SK-N-SH (cell line): ENCODE data around the gene ADAMTS2. TPM values are rescaled to one million over a fixed set of nuclear protein-coding genes. Genes with fewer than 3 reads are reported as not detected.

ENCODE experiments used
- CTCF ChIA-PET: fragments of 300-600, 350-600 bp; formaldehyde crosslinking; extraction: SDS; loops from one replicate; lab custom pipeline; 2021; lab: Yijun Ruan, JAX
- POLR2A ChIA-PET: fragments of 350-600 bp; sonication (Branson Sonifier 250); formaldehyde crosslinking; extraction: SDS; loops from one replicate; lab custom pipeline; 2020; ENCODE audit warnings: antibody characterized with exemption, inconsistent platforms; lab: Yijun Ruan, JAX
- DNase-seq: peaks from one replicate; pipeline ENCODE4 v3.0.0; 2012
- H2AFZ ChIP-seq: fragments of 200-600 bp; sonication (generic); 2 replicates; pipeline ENCODE4 v1.8.1; 2016; ENCODE audit warnings: antibody characterized with exemption, mild to moderate bottlenecking, low read depth
- H3F3A ChIP-seq: fragments of 200-600 bp; sonication (generic); replicated peaks from 2 replicates; pipeline ENCODE3; 2016; ENCODE audit warnings: antibody characterized with exemption, mild to moderate bottlenecking; ENCODE audit not compliant: insufficient read depth
- H3K27ac ChIP-seq, 2 experiments: fragments of 200-500 bp in 1 of 2; fragments of 200-600 bp in 1 of 2; sonication (Bioruptor generic) in 1 of 2; sonication (generic), shearing (Covaris generic) in 1 of 2; 2 replicates each; pipeline versions ENCODE4 v1.5.1 to v1.6.1; 2014 to 2016; ENCODE audit warnings: low read depth in 2 of 2, inconsistent platforms in 1 of 2, low read length in 1 of 2, mild to moderate bottlenecking in 1 of 2, mixed read lengths in 1 of 2
- H3K27me3 ChIP-seq: fragments of 200-600 bp; sonication (generic), shearing (Covaris generic); 2 replicates; pipeline ENCODE4 v1.6.1; 2016; ENCODE audit warnings: mixed run types; ENCODE audit not compliant: insufficient read depth
- H3K36me3 ChIP-seq, 2 experiments: fragments of 200-500 bp in 1 of 2; fragments of 200-600 bp in 1 of 2; sonication (Bioruptor generic) in 1 of 2; sonication (generic) in 1 of 2; replicated peaks in 1 of 2; 2 replicates each; pipeline versions ENCODE3 to v1.5.1; 2014 to 2016; ENCODE audit warnings: low read length in 1 of 2, mild to moderate bottlenecking in 1 of 2; ENCODE audit not compliant: insufficient read depth in 2 of 2, control insufficient read depth in 1 of 2
- H3K4me1 ChIP-seq, 2 experiments: fragments of 200-500 bp in 1 of 2; fragments of 200-600 bp in 1 of 2; sonication (Bioruptor generic) in 1 of 2; sonication (generic), shearing (Covaris generic) in 1 of 2; 2 replicates each; pipeline versions ENCODE4 v1.5.1 to v1.6.1; 2014 to 2016; ENCODE audit warnings: low read depth in 1 of 2, low read length in 1 of 2, mixed run types in 1 of 2; ENCODE audit not compliant: insufficient read depth in 2 of 2, control insufficient read depth in 1 of 2
- H3K4me2 ChIP-seq: fragments of 200-600 bp; sonication (generic), shearing (Covaris generic); 2 replicates; pipeline ENCODE4 v1.6.1; 2017; ENCODE audit warnings: mixed run types
- H3K4me3 ChIP-seq, 2 experiments: fragments of 200-500 bp in 1 of 2; fragments of 200-600 bp in 1 of 2; sonication (Bioruptor generic) in 1 of 2; sonication (generic), shearing (Covaris generic) in 1 of 2; 2 replicates each; pipeline versions ENCODE4 v1.5.1 to v1.8.1; 2014 to 2016; ENCODE audit warnings: low read depth in 2 of 2, inconsistent platforms in 1 of 2, low read length in 1 of 2, mild to moderate bottlenecking in 1 of 2, mixed read lengths in 1 of 2, moderate library complexity in 1 of 2
- H3K79me2 ChIP-seq: fragments of 200-600 bp; sonication (generic); 2 replicates; pipeline ENCODE4 v1.8.1; 2017; ENCODE audit warnings: mild to moderate bottlenecking; ENCODE audit not compliant: insufficient read depth
- H3K9ac ChIP-seq: fragments of 200-600 bp; sonication (generic); 2 replicates; pipeline ENCODE4 v1.6.1; 2017; ENCODE audit warnings: mixed run types
- H3K9me2 ChIP-seq: fragments of 200-600 bp; sonication (generic); 2 replicates; pipeline ENCODE4 v1.6.1; 2017; ENCODE audit warnings: mixed run types
- H3K9me3 ChIP-seq: fragments of 200-600 bp; sonication (generic); 2 replicates; pipeline ENCODE4 v1.6.1; 2017; ENCODE audit warnings: mixed run types, mild to moderate bottlenecking, moderate library complexity
- H4K20me1 ChIP-seq: fragments of 200-600 bp; sonication (generic); 2 replicates; pipeline ENCODE4 v1.6.1; 2017; ENCODE audit warnings: mild to moderate bottlenecking, mixed run types; ENCODE audit not compliant: insufficient read depth
- CHD2 ChIP-seq: fragments of 150-350 bp; IDR thresholded peaks from 2 replicates; pipeline ENCODE4 v1.6.1; 2018; ENCODE audit warnings: low read length; ENCODE audit not compliant: partially characterized antibody
- ELF1 ChIP-seq: IDR thresholded peaks from 2 replicates; pipeline ENCODE4 v1.4.0; 2012
- GATA2 ChIP-seq: sonication (generic); formaldehyde crosslinking; IDR thresholded peaks from 2 replicates; pipeline ENCODE4 v1.5.0; 2020; ENCODE audit warnings: mild to moderate bottlenecking, missing genetic modification reagents
- JUND ChIP-seq: IDR thresholded peaks from 2 replicates; pipeline ENCODE4 v1.4.0; 2012
- NFIC ChIP-seq: IDR thresholded peaks from 2 replicates; pipeline ENCODE4 v1.4.0; 2012; ENCODE audit warnings: borderline replicate concordance
- NRF1 ChIP-seq: IDR thresholded peaks from 2 replicates; pipeline ENCODE4 v1.6.1; 2012; ENCODE audit warnings: low read depth, mild to moderate bottlenecking, low read length
- PBX3 ChIP-seq: IDR thresholded peaks from 2 replicates; pipeline ENCODE4; 2012
- POLR2AphosphoS5 ChIP-seq: IDR thresholded peaks from 2 replicates; pipeline ENCODE4 v1.6.1; 2012; ENCODE audit warnings: low read depth, low read length
- RCOR1 ChIP-seq: fragments of 150-350 bp; IDR thresholded peaks from 2 replicates; pipeline ENCODE4 v1.6.1; 2017; ENCODE audit warnings: antibody characterized with exemption, low read length
- SIN3A ChIP-seq: IDR thresholded peaks from 2 replicates; pipeline ENCODE4 v1.6.1; 2012; ENCODE audit warnings: low read depth, mild to moderate bottlenecking, low read length, moderate library complexity, borderline replicate concordance
- SMC3 ChIP-seq: IDR thresholded peaks from 2 replicates; pipeline ENCODE4 v1.6.1; 2012; ENCODE audit warnings: low read depth, low read length, improper control_type of control experiment
- TAF1 ChIP-seq: IDR thresholded peaks from 2 replicates; pipeline ENCODE4 v1.6.1; 2012; ENCODE audit warnings: low read depth, mild to moderate bottlenecking, low read length, moderate library complexity, borderline replicate concordance
- WGBS: methylation state at CpG from one replicate; pipeline ENCODE4 v1.1.6; 2017; ENCODE audit warnings: low lambda C conversion rate; 5-methylcytosine and 5-hydroxymethylcytosine counted together
- polyA plus RNA-seq, 3 experiments: library from polyadenylated mRNA; depleted of rRNA; stranded (reverse); fragments of >200 nt; gene quantifications; 2 replicates each; pipeline ENCODE4 v1.2.3, GENCODE V29; 2012

ADAMTS2 gene
- polyA plus RNA-seq, 1 of the 3 experiments (the other 2 are of a cell fraction): 0.12 TPM

- ChIA-PET POLR2A (no interaction called here), CTCF (interaction anchor here (1.0 to 2.4 kb wide), 3 partner anchors 34 to 266 kb away, joined by 3 to 7 read pairs (median 5); no protein-coding TSS in a partner anchor)
- no peaks in the 10 kb centered on the region for H3K36me3 ChIP-seq
- no peak overlapping the region for H3K4me3 ChIP-seq
- 53% methylated on average over 17 of the region's 17 CpGs for WGBS
- no peak overlapping the region for H3K9ac ChIP-seq
- no peak for TF ChIP-seq TAF1
- no peak for TF ChIP-seq POLR2AphosphoS5
- TF ChIP-seq PBX3: no peak
- TF ChIP-seq NRF1: no peak
- TF ChIP-seq RCOR1: no peak
- no peak for TF ChIP-seq JUND
- no peak for TF ChIP-seq ELF1
- no peak for TF ChIP-seq SMC3
- TF ChIP-seq SIN3A: no peak
- H3K9me2 ChIP-seq: no peaks in the 10 kb centered on the region
- no peak overlapping the region for H2AFZ ChIP-seq
- H3K4me2 ChIP-seq: no peak overlapping the region
- no peaks in the 10 kb centered on the region for H3F3A ChIP-seq
- H3K9me3 ChIP-seq: no peaks in the 10 kb centered on the region
- no peaks in the 10 kb centered on the region for H3K27me3 ChIP-seq
- no peaks in the 10 kb centered on the region for H3K79me2 ChIP-seq
- no peaks in the 10 kb centered on the region for H4K20me1 ChIP-seq
- peak; percentile 53 for DNase-seq
- H3K27ac ChIP-seq: peak overlapping the region in 1 of 2 experiments; percentile 30; a peak in 1 of 4 replicates
- H3K4me1 ChIP-seq: peaks cover 0 to 47% of the 10 kb centered on the region in 2 experiments; a peak in 1 of 4 replicates
These were observed 117.5 kb downstream of the ADAMTS2 start for GRCh38 chr5:179227580-179228311.

GRCh38 chr5:179227229-179227579 lies 118.1 kb downstream of the ADAMTS2 start:
- Histone ChIP-seq H3K4me2 (no peak overlapping the region), H3K79me2 (no peaks in the 10 kb centered on the region), H3F3A (no peaks in the 10 kb centered on the region), H3K4me3 (no peak overlapping the region), H3K27me3 (no peaks in the 10 kb centered on the region), H3K9me3 (no peaks in the 10 kb centered on the region), H3K27ac (peak overlapping the region in 1 of 2 experiments; percentile 8; a peak in 1 of 4 replicates), H2AFZ (no peak overlapping the region), H3K36me3 (no peaks in the 10 kb centered on the region), H3K4me1 (peaks cover 0 to 49% of the 10 kb centered on the region in 2 experiments; a peak in 1 of 4 replicates), H4K20me1 (no peaks in the 10 kb centered on the region), H3K9me2 (no peaks in the 10 kb centered on the region), H3K9ac (no peak overlapping the region)
- ChIA-PET CTCF (interaction anchor here (0.9 to 2.4 kb wide), 2 partner anchors 34 to 60 kb away, joined by 5 to 7 read pairs; no protein-coding TSS in a partner anchor), POLR2A (no interaction called here)
- 20% methylated on average over 2 of the region's 4 CpGs for WGBS
- TF ChIP-seq NFIC (no peak), JUND (no peak), SIN3A (no peak), NRF1 (no peak), CHD2 (no peak), GATA2 (CRISPR knock-in tag) (no peak)
- DNase-seq: no peak
